Measurements from ENCODE around the gene HES3.
A peak's percentile ranks its signal among the peaks of the same experiment; 100 is the strongest.

Gene HES3

DNA sequence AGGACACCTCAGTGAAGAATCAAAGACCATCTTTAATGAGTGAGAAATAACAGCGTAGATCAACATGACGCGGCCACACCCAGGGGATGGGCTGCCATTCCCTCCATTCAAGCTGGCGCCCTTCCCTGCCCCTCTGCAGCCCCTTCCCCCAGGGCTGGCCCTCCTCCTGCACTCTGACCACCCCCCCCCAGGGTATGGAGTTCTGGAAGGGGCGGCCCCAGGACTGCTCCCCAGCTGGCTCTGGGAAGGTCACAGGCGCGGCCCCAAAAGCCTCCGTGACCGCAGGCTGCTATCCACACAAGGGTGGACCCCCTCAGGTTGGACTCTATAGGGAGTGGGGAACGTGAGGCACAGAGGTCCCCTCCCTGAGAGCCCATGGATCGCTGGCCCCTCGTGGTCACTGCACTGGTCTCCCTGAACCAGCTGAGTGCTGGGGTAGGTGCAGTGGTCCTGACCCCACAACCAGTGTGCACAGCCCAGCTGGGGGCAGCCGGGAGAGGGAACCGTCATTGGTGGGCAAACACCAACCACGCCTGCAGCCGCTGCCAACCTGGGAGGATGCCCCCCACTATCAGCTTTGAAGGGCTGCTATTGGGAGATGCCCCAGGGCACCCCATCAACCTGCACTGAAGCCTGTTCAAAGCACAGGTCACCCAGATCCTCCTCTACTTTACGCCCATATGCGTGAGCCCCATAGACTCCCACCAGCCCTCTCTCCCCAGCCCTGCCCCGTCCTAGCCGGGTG, 33.0 kb downstream of the HES3 start:
- TF ChIP-seq ZFX (IDR thresholded peaks at IDR 0.05; ENCODE audit: borderline replicate concordance): no peak
- TF ChIP-seq, protein P1, sequence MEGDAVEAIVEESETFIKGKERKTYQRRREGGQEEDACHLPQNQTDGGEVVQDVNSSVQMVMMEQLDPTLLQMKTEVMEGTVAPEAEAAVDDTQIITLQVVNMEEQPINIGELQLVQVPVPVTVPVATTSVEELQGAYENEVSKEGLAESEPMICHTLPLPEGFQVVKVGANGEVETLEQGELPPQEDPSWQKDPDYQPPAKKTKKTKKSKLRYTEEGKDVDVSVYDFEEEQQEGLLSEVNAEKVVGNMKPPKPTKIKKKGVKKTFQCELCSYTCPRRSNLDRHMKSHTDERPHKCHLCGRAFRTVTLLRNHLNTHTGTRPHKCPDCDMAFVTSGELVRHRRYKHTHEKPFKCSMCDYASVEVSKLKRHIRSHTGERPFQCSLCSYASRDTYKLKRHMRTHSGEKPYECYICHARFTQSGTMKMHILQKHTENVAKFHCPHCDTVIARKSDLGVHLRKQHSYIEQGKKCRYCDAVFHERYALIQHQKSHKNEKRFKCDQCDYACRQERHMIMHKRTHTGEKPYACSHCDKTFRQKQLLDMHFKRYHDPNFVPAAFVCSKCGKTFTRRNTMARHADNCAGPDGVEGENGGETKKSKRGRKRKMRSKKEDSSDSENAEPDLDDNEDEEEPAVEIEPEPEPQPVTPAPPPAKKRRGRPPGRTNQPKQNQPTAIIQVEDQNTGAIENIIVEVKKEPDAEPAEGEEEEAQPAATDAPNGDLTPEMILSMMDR (IDR thresholded peaks at IDR 0.05): no peak
- no peak overlapping the region for H3K27ac ChIP-seq

DNA sequence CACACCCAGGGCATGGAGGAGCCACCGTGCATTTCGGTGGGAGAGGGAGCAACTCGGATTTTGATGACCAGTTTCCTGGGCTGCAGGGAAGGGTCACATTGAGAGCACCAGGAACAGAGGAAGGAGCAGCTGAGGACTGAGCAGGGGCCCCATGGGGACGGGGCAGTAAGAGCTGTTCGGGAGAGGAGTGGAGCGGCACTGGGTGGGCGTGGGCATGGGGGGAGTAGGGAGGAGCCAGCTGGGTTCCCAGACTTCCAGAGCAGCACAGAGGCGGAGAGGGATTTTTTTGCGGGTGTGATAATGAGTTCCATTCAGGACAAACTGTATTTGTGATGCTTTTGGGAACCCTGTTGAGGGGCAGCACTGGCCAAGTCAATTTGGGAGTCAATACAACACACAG, 34.3 kb downstream of the HES3 start:
- TF ChIP-seq, protein P1 (IDR thresholded peaks at IDR 0.05): no peak
- TF ChIP-seq ZFX (IDR thresholded peaks at IDR 0.05; ENCODE audit: borderline replicate concordance): no peak
- H3K27ac ChIP-seq: no peak overlapping the region

DNA sequence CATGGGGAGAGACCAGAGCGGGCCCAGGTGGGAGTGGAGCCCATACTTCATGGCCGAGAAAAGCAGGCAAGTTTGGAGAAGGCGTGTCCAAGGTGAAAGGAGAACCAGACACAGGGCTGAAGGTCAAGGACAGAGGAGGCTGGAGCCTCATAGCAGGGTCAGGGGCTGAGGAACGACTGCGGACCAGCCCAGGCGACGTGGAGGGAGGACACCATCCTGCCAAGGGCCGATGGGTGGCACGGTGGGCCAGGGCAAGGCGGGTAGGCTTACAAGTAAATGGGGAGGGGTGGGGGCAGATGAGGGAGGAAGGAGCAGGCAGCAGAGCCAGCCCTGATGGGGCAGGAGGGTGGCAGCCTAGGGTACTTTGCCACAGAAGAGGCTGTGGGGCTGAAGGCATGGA, 35.1 kb downstream of the HES3 start:
- no peak overlapping the region for H3K27ac ChIP-seq

DNA sequence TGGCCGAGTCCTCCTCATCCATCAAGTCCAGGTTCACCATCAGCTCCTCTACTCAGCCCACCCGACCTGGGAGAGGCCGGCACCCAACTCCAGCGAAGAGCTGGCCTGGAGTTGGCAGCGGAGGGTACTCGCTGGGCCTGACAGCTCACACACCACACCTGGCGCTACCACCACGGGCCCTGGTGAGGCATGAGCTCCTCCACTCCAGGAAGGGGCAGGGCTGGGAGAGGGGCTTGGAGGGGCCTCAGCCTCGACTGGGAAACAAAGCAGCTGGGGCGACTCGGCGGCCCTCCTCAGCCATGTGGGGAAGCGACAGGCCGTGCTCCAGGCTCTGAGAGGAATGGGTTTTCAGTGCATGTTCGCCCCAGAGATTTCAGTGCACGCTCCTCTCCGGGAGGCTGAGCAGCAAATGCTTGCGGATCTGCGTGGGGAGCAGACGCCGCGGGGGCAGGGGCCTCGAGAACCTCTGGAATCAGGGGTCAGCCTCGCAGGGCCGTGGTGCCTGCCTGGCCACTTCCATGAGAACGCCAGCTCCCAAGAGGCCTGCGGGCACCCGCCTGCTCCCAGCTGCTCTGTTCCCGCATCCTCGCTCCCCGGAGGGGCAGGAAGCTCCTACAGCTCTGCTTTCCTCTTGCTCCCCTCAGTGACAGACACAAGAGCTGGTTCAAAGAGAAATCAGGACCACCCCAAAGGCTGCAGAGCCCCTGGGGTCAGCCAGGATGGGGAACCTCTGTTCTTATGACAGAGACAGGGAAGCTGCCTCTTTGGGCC, 35.8 kb downstream of the HES3 start:
- no peak for TF ChIP-seq ZFX (IDR thresholded peaks at IDR 0.05; ENCODE audit: borderline replicate concordance)
- TF ChIP-seq, protein P1 (IDR thresholded peaks at IDR 0.05): no peak
- H3K27ac ChIP-seq: no peak overlapping the region

More for the DNA sequence above, 35.1 kb downstream of the HES3 start:
- TF ChIP-seq, protein P1 (IDR thresholded peaks at IDR 0.05): no peak
- no peak for TF ChIP-seq ZFX (IDR thresholded peaks at IDR 0.05; ENCODE audit: borderline replicate concordance)

DNA sequence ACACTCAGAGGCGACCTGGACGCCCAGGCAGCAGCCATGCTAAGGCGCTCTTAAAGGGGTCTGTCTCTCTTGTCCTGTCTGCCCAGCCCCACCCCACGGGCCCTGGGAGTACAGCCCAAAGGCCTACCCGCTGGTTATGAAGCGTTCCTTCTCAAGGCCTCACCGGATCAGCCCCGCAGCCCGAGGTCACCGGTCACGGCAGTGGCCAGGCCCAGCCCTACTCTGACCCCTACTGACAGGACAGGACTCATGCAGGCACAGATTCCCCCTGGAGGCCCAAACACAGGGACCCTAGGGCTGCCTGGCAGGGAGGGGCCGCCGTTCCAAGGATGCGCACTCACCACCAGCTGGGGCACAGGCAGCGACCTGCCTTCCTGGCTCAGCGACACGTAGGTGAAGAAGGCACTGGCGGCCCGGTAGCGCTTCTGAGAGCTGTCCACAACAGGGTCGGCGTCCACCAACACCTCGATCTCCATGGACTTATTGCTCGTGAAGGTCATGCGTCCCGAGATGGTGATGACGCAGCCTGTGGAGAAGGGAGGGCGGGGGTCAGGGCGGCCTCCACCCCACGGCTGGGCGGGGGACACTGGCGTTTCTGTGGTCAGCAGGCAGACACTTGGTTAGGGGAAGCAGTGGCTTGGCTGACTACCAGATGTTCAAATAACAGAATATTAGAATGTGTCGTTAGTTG, 36.9 kb downstream of the HES3 start:
- H3K27ac ChIP-seq: no peak overlapping the region
- TF ChIP-seq ZFX (IDR thresholded peaks at IDR 0.05; ENCODE audit: borderline replicate concordance): no peak
- TF ChIP-seq, protein P1 (IDR thresholded peaks at IDR 0.05): peak; percentile 46

DNA sequence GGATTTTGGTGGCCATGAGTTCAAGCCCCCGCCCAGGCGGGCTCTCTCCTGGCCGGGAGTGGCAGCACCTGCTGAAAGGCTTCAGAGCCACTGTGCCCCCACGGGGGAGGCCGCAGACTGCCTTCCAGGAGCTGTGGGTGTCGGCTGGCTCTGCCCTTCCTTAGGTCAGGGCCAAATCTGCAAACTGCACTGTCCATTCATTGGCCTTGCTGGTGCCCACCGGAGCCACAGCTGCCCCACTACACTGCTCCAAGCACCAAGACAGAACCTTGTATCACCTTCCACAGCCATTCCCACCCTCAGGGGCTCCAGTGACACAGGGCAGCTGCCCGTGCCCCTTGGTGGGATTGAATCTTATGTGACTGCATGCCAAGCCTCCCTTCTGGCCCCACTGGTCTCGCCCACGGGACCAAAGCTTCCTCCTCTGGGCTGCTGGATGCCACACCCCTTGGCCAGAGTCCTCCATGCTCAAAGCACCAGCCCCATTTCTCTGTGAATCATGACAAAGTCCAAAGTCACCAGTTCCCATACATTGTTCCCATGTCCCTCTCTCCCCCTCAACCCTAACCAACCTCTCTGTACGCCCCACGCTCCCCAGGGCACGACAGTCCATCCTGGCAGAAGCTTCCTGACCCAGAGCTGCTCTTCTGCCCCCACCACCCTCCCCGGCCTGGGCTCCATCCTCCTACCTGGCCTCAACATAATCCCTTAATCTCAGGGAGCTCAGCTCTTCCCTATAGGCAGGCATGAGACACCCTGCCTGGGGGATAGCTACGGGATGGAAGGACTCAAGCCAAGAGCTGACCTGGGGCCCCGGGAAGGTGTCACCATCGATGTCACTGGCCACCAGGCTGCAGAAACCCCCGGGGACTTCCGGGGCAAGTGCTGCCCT, 37.8 kb downstream of the HES3 start:
- TF ChIP-seq, protein P1 (IDR thresholded peaks at IDR 0.05): no peak
- TF ChIP-seq ZFX (IDR thresholded peaks at IDR 0.05; ENCODE audit: borderline replicate concordance): no peak
- H3K27ac ChIP-seq: no peak overlapping the region
